Activated T-helper 1 cell treated with anti-CD3 and anti-CD28 coated beads, Interleukin-12 subunit alpha, Interleukin-12 subunit beta, Interleukin-2, Interleukin-4 antibody, amounts not matched to agents 30 ng/mL and 10 ng/mL and 1 ng/mL, durations not matched to agents 14 hours and 24 hours and 36 hours (primary cell): ENCODE measurements around the gene C14orf93. TPM values are rescaled to one million over a fixed set of nuclear protein-coding genes. Genes with fewer than 3 reads are reported as not detected.
"Not testable (repeated sequence)": the region's sequence is repeated elsewhere in the genome, so short reads cannot be mapped to it uniquely, and the experiment has no call there.

ENCODE experiments used
- DNase-seq: peaks from one replicate; pipeline ENCODE4 v3.0.0; 2021; ENCODE audit warnings: low spot score
- H3K27ac Mint-ChIP-seq: one replicate; pipeline ENCODE4 v1.8.0; 2021; ENCODE audit warnings: mild to moderate bottlenecking, mixed read lengths
- H3K27me3 Mint-ChIP-seq: one replicate; pipeline ENCODE4 v1.8.0; 2022; ENCODE audit warnings: mild to moderate bottlenecking, moderate library complexity, mixed read lengths; ENCODE audit not compliant: insufficient read depth
- H3K36me3 Mint-ChIP-seq: one replicate; pipeline ENCODE4 v1.8.0; 2021; ENCODE audit warnings: low read depth, mixed read lengths
- H3K4me1 Mint-ChIP-seq: one replicate; pipeline ENCODE4 v1.8.0; 2021; ENCODE audit warnings: low read depth, mixed read lengths
- H3K4me3 Mint-ChIP-seq: one replicate; pipeline ENCODE4 v1.8.0; 2021; ENCODE audit warnings: mild to moderate bottlenecking, moderate library complexity, mixed read lengths
- H3K9me3 Mint-ChIP-seq: one replicate; pipeline ENCODE4 v1.8.0; 2021; ENCODE audit warnings: mixed read lengths
- intact Hi-C: fragments of 100-400 bp; cut with micrococcal nuclease; formaldehyde crosslinking; loops from one replicate; pipeline ENCODE4 v1.15.1; 2024
- total RNA-seq: library from RNA; stranded (reverse); gene quantifications from 2 replicates; pipeline ENCODE4 v1.2.3, GENCODE V29; 2022

C14orf93 gene
- total RNA-seq, 1 donor from 2014 or later: 7.2 TPM

GRCh38 chr14:23006188-23006534 lies 3.8 kb downstream of the C14orf93 start:
- peak overlapping the region; percentile 97 for H3K27ac Mint-ChIP-seq
- H3K9me3 Mint-ChIP-seq: no peaks in the 10 kb centered on the region
- peak overlapping the region; percentile 97 for H3K4me3 Mint-ChIP-seq
- DNase-seq: no peak
- peaks cover 52% of the 10 kb centered on the region for H3K4me1 Mint-ChIP-seq
- H3K27me3 Mint-ChIP-seq: no peaks in the 10 kb centered on the region
- intact Hi-C loops: loop anchor here (2.0 kb wide), 2 partner anchors 49 to 281 kb away; partner anchors contain the start of genes HAUS4 and HOMEZ
- H3K36me3 Mint-ChIP-seq: peaks cover 1% of the 10 kb centered on the region

DNA sequence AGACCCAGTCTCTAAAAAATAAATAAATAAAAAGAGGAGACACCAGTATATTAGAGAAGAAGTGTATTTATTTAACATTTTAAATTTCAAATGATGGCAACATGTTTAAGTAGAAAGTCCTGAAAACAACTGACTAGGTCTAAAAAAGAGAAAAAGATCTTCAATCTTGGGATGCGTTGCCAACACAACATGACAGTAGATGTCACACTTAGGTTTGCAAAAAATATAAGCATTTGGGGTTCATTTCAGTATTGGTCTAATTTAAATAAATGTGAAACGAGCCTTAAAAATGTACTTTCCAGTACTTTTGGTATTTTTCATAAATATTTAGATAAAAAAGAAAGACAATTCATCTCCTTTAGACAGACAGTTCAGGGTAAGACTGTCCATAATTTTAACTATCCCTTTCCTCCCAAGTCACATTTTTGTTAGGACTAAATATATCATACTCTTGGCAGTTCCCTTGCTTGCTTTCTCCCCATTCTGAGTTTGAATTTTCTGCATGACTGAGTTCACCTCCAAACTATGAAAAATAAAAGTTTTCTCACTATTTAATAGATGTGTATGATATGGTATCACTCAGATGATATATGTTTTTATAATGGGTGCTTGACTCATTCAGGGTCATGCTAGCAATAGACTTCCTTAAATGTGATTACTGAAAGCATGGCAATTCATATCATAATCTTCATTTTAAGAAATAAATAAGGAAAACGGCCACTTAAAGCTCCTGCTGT lies 4.3 kb downstream of the C14orf93 start:
- Mint-ChIP-seq H3K9me3 (no peaks in the 10 kb centered on the region), H3K27ac (no peak overlapping the region), H3K4me3 (peak overlapping the region; percentile 97), H3K36me3 (peaks cover 1% of the 10 kb centered on the region), H3K4me1 (peaks cover 52% of the 10 kb centered on the region), H3K27me3 (no peaks in the 10 kb centered on the region)
- intact Hi-C loops: loop anchor here (2.0 kb wide), 2 partner anchors 49 to 281 kb away; partner anchors contain the start of genes HAUS4 and HOMEZ
- DNase-seq: no peak

- H3K4me3 Mint-ChIP-seq, intact Hi-C loops, H3K9me3 Mint-ChIP-seq, H3K36me3 Mint-ChIP-seq, H3K27me3 Mint-ChIP-seq, DNase-seq, H3K27ac Mint-ChIP-seq: not testable (repeated sequence)
- peaks cover 41% of the 10 kb centered on the region for H3K4me1 Mint-ChIP-seq
Measured at GRCh38 chr14:23004274-23004673, 5.7 kb downstream of the C14orf93 start.

GRCh38 chr14:23002592-23002991 lies 7.4 kb downstream of the C14orf93 start:
- intact Hi-C loops: no loop called here
- peaks cover 24% of the 10 kb centered on the region for H3K4me1 Mint-ChIP-seq
- H3K4me3 Mint-ChIP-seq: no peak overlapping the region
- no peak overlapping the region for H3K27ac Mint-ChIP-seq
- no peaks in the 10 kb centered on the region for H3K27me3 Mint-ChIP-seq
- no peak for DNase-seq
- H3K9me3 Mint-ChIP-seq: no peaks in the 10 kb centered on the region
- no peaks in the 10 kb centered on the region for H3K36me3 Mint-ChIP-seq

DNA sequence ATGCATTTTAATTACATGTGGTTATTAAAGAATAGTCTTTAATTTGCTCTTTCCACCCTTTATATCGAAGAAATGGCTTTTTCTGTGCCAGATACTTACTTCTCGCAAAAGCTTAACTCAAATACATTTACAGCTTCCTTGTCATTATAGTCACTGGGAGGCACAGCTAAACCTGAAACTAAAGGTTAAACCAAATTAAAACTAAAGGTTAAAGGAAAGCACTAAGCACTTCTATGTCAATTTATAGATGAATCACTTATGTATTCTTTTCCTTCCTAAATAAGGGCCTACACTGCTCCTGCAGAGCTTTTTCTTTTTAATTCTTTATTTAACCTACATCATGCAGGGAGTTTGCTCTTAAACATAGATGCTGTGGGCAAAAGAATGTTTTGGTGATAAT lies 9.1 kb downstream of the C14orf93 start:
- intact Hi-C loops: no loop called here
- Mint-ChIP-seq H3K27me3 (no peaks in the 10 kb centered on the region), H3K27ac (no peak overlapping the region), H3K9me3 (no peaks in the 10 kb centered on the region), H3K36me3 (peaks cover under 1% of the 10 kb centered on the region), H3K4me3 (no peak overlapping the region), H3K4me1 (peaks cover 10% of the 10 kb centered on the region)
- no peak for DNase-seq

DNA sequence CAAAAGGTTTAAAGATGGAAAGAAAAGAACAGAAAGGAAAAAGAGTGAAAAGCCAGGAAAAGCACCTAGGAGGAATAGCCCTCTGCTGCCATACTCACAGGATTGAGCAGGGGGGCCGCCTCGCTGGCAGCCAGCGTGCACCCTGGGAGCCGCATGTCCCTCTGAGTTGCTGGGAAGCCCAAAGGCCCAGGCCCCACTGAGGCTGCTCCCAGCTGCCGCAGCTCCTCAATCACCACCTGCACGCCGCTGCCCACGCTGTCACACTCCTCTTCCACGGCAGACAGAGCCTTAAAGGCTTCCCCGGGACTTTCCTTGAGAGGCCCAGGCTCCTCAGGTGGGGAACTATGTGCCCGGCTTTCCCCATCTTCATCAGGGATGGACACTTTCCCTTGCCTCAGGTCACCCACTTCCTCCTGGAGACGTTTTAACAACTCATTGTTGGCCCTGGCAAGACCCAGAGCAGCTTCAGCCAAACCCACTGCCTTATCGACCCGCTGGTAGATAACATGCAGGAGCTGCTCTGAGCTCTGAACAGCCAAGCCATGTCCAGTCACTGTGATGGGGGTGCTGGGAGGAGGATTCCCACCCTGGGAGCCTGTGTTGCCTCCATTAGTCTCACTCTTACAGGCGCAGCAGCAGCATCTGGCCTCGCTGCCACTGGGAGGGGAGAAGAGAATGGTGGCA lies 11.5 kb downstream of the C14orf93 start:
- intact Hi-C loops: loop anchor here (10.0 kb wide), 1 partner anchor 186 kb away; the partner anchor contains the start of gene SLC7A8
- Mint-ChIP-seq H3K4me1 (no peaks in the 10 kb centered on the region), H3K36me3 (peaks cover 2% of the 10 kb centered on the region), H3K4me3 (no peak overlapping the region), H3K27ac (no peak overlapping the region), H3K27me3 (no peaks in the 10 kb centered on the region), H3K9me3 (no peaks in the 10 kb centered on the region)
- no peak for DNase-seq

- H3K4me3 Mint-ChIP-seq: no peak overlapping the region
- peaks cover 5% of the 10 kb centered on the region for H3K36me3 Mint-ChIP-seq
- no peaks in the 10 kb centered on the region for H3K9me3 Mint-ChIP-seq
- DNase-seq: no peak
- H3K27ac Mint-ChIP-seq: no peak overlapping the region
- H3K27me3 Mint-ChIP-seq: no peaks in the 10 kb centered on the region
- intact Hi-C loops: loop anchor here (10.0 kb wide), 1 partner anchor 187 kb away; the partner anchor contains the start of gene SLC7A8
- no peaks in the 10 kb centered on the region for H3K4me1 Mint-ChIP-seq
Measured at GRCh38 chr14:22997676-22998323, 12.1 kb downstream of the C14orf93 start.

GRCh38 chr14:22996768-22997654 lies 12.9 kb downstream of the C14orf93 start:
- peaks cover 5% of the 10 kb centered on the region for H3K36me3 Mint-ChIP-seq
- no peak overlapping the region for H3K4me3 Mint-ChIP-seq
- no peaks in the 10 kb centered on the region for H3K27me3 Mint-ChIP-seq
- no peak for DNase-seq
- no peak overlapping the region for H3K27ac Mint-ChIP-seq
- intact Hi-C loops: loop anchor here (10.0 kb wide), 1 partner anchor 188 kb away; the partner anchor contains the start of gene SLC7A8
- no peaks in the 10 kb centered on the region for H3K9me3 Mint-ChIP-seq
- no peaks in the 10 kb centered on the region for H3K4me1 Mint-ChIP-seq

DNA sequence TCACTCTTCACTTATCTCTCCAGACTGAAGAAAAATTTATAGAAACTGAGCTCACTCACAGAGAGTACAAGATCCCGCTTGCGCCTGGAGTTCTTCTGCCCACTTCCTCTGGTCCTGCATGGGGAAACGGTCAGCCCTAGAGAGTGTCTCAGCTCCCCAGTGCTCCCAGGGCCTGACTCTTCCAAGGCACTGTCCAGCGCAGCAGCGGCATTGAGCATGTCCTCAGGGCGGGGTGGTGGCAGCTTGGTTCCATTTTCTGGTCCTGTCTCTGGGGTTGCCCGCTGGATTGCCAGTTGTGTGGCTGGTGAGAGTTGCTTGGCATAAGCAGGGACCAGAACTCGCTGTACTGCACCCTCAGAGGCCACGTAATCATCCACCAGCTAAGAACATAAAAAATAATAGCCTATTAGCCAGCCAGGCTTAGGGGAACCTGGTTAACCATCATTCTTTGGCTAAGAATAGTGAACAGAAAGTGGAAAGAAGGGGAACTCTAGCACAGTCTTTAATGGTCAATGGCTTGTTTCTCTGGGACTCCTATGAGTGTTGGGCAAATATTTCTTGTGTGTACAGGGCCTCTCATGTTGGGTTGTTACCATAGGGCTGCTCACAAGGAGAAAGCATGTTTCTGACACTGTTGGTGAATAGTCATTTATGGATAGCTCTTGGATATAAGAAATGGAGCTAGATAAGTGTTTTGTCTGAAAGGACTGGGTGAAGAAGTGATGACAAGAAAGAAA lies 13.9 kb downstream of the C14orf93 start:
- Mint-ChIP-seq H3K9me3 (no peaks in the 10 kb centered on the region), H3K27ac (no peak overlapping the region), H3K27me3 (no peaks in the 10 kb centered on the region), H3K36me3 (peaks cover 5% of the 10 kb centered on the region), H3K4me3 (no peak overlapping the region), H3K4me1 (no peaks in the 10 kb centered on the region)
- DNase-seq: no peak
- intact Hi-C loops: loop anchor here (2.0 to 10.0 kb wide), 2 partner anchors 63 to 189 kb away; partner anchors contain the start of gene SLC7A8

DNA sequence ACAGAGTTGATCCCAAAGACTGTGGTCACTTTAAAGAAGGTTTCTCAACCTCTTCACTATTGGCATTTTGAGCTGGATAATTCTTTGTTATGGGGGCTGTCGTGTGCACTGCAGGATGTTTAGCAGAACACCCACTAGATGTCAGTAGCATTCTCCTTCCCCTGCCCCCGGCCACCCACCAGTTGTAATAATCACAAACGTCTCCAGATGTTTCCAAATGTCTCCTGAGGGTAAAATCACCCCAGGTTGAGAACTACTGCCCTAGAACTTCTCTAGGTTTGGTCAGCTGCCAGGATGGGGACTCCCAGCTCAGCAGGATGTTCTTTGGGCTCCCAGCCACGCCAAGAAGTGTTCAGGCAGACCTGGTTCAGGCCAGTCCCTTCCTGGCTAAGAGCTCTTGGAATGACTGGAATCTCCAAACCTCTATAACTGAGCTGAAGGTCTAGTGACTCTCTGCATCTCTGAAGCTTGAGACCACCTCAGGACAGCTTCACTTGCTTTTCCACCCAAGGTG lies 15.1 kb downstream of the C14orf93 start:
- H3K4me1 Mint-ChIP-seq: no peaks in the 10 kb centered on the region
- H3K4me3 Mint-ChIP-seq: no peak overlapping the region
- H3K27ac Mint-ChIP-seq: no peak overlapping the region
- no peaks in the 10 kb centered on the region for H3K9me3 Mint-ChIP-seq
- H3K36me3 Mint-ChIP-seq: peaks cover 5% of the 10 kb centered on the region
- H3K27me3 Mint-ChIP-seq: no peaks in the 10 kb centered on the region
- intact Hi-C loops: loop anchor here (2.0 to 10.0 kb wide), 2 partner anchors 64 to 190 kb away; partner anchors contain the start of gene SLC7A8
- DNase-seq: no peak

GRCh38 chr14:22993517-22993916 lies 16.4 kb downstream of the C14orf93 start:
- DNase-seq: no peak
- Mint-ChIP-seq H3K9me3 (no peaks in the 10 kb centered on the region), H3K4me3 (no peak overlapping the region), H3K27me3 (no peaks in the 10 kb centered on the region), H3K36me3 (peaks cover 5% of the 10 kb centered on the region), H3K27ac (no peak overlapping the region), H3K4me1 (no peaks in the 10 kb centered on the region)
- intact Hi-C loops: loop anchor here (10.0 kb wide), 1 partner anchor 191 kb away; the partner anchor contains the start of gene SLC7A8
